WTC11 (cell line): ENCODE data around the gene CRAMP1. TPM values are rescaled to one million over a fixed set of nuclear protein-coding genes. Genes with fewer than 3 reads are reported as not detected.

Experiments used
- ATAC-seq: fragments of 200-7000 bp; cut with Tn5 transposase; 2 replicates; pipeline ENCODE4 v1.10.0; 2021; ENCODE audit warnings: mild to moderate bottlenecking, moderate library complexity
- CTCF ChIA-PET: fragments of 300-600 bp; sonication (Branson Sonifier 250); formaldehyde crosslinking; loops from one replicate; lab custom pipeline; 2021; ENCODE audit warnings: antibody characterized with exemption; lab: Charles Lee
- POLR2A ChIA-PET: fragments of 350-600 bp; sonication (Branson Sonifier 250); formaldehyde crosslinking; loops from one replicate; lab custom pipeline; 2021; ENCODE audit warnings: antibody characterized with exemption; lab: Charles Lee
- DNase-seq: peaks from one replicate; pipeline ENCODE4 v3.0.0; 2021; ENCODE audit warnings: low spot score
- H3K27ac Mint-ChIP-seq: 2 replicates; pipeline ENCODE4 v1.8.0; 2021; ENCODE audit warnings: mixed read lengths
- H3K27me3 Mint-ChIP-seq: 2 replicates; pipeline ENCODE4 v1.8.0; 2021; ENCODE audit warnings: low read depth, mild to moderate bottlenecking, moderate library complexity, mixed read lengths
- H3K36me3 Mint-ChIP-seq: 2 replicates; pipeline ENCODE4 v1.8.0; 2021; ENCODE audit warnings: mixed read lengths
- H3K4me1 Mint-ChIP-seq: 2 replicates; pipeline ENCODE4 v1.8.0; 2022; ENCODE audit warnings: mixed read lengths
- H3K4me3 Mint-ChIP-seq: 2 replicates; pipeline ENCODE4 v1.8.0; 2021; ENCODE audit warnings: mild to moderate bottlenecking, moderate library complexity, mixed read lengths
- H3K9me3 Mint-ChIP-seq: 2 replicates; pipeline ENCODE4 v1.8.0; 2021; ENCODE audit warnings: mixed read lengths
- CBFB ChIP-seq: sonication (generic); formaldehyde crosslinking; IDR thresholded peaks from 2 replicates; pipeline ENCODE4 v1.8.1; 2022; ENCODE audit warnings: mild to moderate bottlenecking, low read depth, missing genetic modification reagents
- FOXP1 ChIP-seq: sonication (generic); formaldehyde crosslinking; IDR thresholded peaks from 2 replicates; pipeline ENCODE4 v1.8.0; 2022; ENCODE audit warnings: missing genetic modification reagents, mild to moderate bottlenecking, moderate library complexity, borderline replicate concordance
- HMGA2 ChIP-seq: fragments of 250-450 bp; sonication (Bioruptor Pico); IDR thresholded peaks from 2 replicates; pipeline ENCODE4 v1.4.0; 2021; ENCODE audit warnings: mild to moderate bottlenecking, moderate library complexity
- IRF2 ChIP-seq: sonication (generic); formaldehyde crosslinking; IDR thresholded peaks from 2 replicates; pipeline ENCODE4 v1.8.0; 2022; ENCODE audit warnings: low read depth, missing genetic modification reagents, borderline replicate concordance
- JAZF1 ChIP-seq: fragments of 250-450 bp; sonication (Bioruptor Pico); IDR thresholded peaks from 2 replicates; pipeline ENCODE4 v1.9.0; 2021; ENCODE audit warnings: moderate library complexity, mild to moderate bottlenecking, inconsistent platforms
- NFYB ChIP-seq: sonication (generic); formaldehyde crosslinking; conservative IDR thresholded peaks from 2 replicates; pipeline ENCODE4 v1.8.0; 2022; ENCODE audit warnings: low read depth, missing genetic modification reagents
- NR1H2 ChIP-seq: sonication (generic); formaldehyde crosslinking; IDR thresholded peaks from 2 replicates; pipeline ENCODE4 v1.9.0; 2021; ENCODE audit warnings: mild to moderate bottlenecking, moderate library complexity, missing genetic modification reagents
- NR2C2 ChIP-seq: sonication (generic); formaldehyde crosslinking; IDR thresholded peaks from 2 replicates; pipeline ENCODE4 v1.8.0; 2022; ENCODE audit warnings: mild to moderate bottlenecking, missing genetic modification reagents
- NR3C1 ChIP-seq: sonication (generic); formaldehyde crosslinking; conservative IDR thresholded peaks from 2 replicates; pipeline ENCODE4 v1.8.1; 2023; ENCODE audit warnings: low read depth, mild to moderate bottlenecking, missing genetic modification reagents
- PREB ChIP-seq: sonication (generic); formaldehyde crosslinking; IDR thresholded peaks from 2 replicates; pipeline ENCODE4 v1.8.1; 2022; ENCODE audit warnings: mild to moderate bottlenecking, missing genetic modification reagents, moderate library complexity, borderline replicate concordance
- RORB ChIP-seq: fragments of 250-450 bp; sonication (Bioruptor Pico); IDR thresholded peaks from 2 replicates; pipeline ENCODE4 v1.9.0; 2021; ENCODE audit warnings: mild to moderate bottlenecking
- SMAD4 ChIP-seq: sonication (generic); formaldehyde crosslinking; IDR thresholded peaks from 2 replicates; pipeline ENCODE4 v1.8.0; 2022; ENCODE audit warnings: mild to moderate bottlenecking, missing genetic modification reagents
- USF2 ChIP-seq: sonication (generic); formaldehyde crosslinking; IDR thresholded peaks from 2 replicates; pipeline ENCODE4 v1.8.1; 2023; ENCODE audit warnings: mild to moderate bottlenecking, missing genetic modification reagents, moderate library complexity
- ZNF281 ChIP-seq: sonication (generic); formaldehyde crosslinking; IDR thresholded peaks from 2 replicates; pipeline ENCODE4 v1.8.0; 2023; ENCODE audit warnings: mild to moderate bottlenecking, missing genetic modification reagents
- ZNF396 ChIP-seq: fragments of 250-450 bp; sonication (Bioruptor Pico); IDR thresholded peaks from 2 replicates; pipeline ENCODE4 v1.8.0; 2021; ENCODE audit warnings: mild to moderate bottlenecking, moderate library complexity, borderline replicate concordance
- ZNF416 ChIP-seq: fragments of 250-450 bp; sonication (Bioruptor Pico); IDR thresholded peaks from 2 replicates; pipeline ENCODE4 v1.9.0; 2021; ENCODE audit warnings: mild to moderate bottlenecking, inconsistent platforms
- ZNF532 ChIP-seq: fragments of 250-450 bp; sonication (Bioruptor Pico); IDR thresholded peaks from 2 replicates; pipeline ENCODE4 v1.9.0; 2021; ENCODE audit warnings: mild to moderate bottlenecking, borderline replicate concordance
- total RNA-seq: library from RNA; stranded (reverse); gene quantifications from 3 replicates; pipeline ENCODE4 v1.2.3, GENCODE V29; 2021

The CRAMP1 gene
- total RNA-seq, 1 experiment from 2014 or later = 27.4 TPM

GRCh38 chr16:1696863-1697262 lies 84.7 kb downstream of the CRAMP1 start:
- no peak overlapping the region for H3K4me3 Mint-ChIP-seq
- POLR2A ChIA-PET = no interaction called here
- DNase-seq = no peak
- H3K36me3 Mint-ChIP-seq = peaks cover 77% of the 10 kb centered on the region
- CTCF ChIA-PET = interaction anchor here (1.3 to 1.8 kb wide), 1 partner anchor 9 kb away, joined by 6 to 8 read pairs; the partner anchor contains the start of gene MAPK8IP3
- H3K9me3 Mint-ChIP-seq = no peaks in the 10 kb centered on the region
- no peaks in the 10 kb centered on the region for H3K4me1 Mint-ChIP-seq
- TF ChIP-seq CBFB (CRISPR knock-in tag) (no peak), FOXP1 (CRISPR knock-in tag) (no peak), ZNF532 (no peak), NR3C1 (no peak), ZNF396 (CRISPR knock-in tag) (no peak), ZNF281 (CRISPR knock-in tag) (no peak)
- ATAC-seq = no peak
- H3K27ac Mint-ChIP-seq = peak overlapping the region; percentile 36; the same call in 1 of the 2 replicates
- no peaks in the 10 kb centered on the region for H3K27me3 Mint-ChIP-seq

GRCh38 chr16:1698680-1699079 lies 86.5 kb downstream of the CRAMP1 start:
- ATAC-seq = no peak
- TF ChIP-seq JAZF1 (CRISPR knock-in tag) = no peak
- no peak for TF ChIP-seq NR2C2 (CRISPR knock-in tag)
- no peak for TF ChIP-seq NR1H2 (CRISPR knock-in tag)
- no peak for TF ChIP-seq PREB (CRISPR knock-in tag)
- TF ChIP-seq RORB = no peak
- no peak for TF ChIP-seq SMAD4 (CRISPR knock-in tag)
- TF ChIP-seq IRF2 (CRISPR knock-in tag) = no peak
- no peak for TF ChIP-seq HMGA2 (CRISPR knock-in tag)
- TF ChIP-seq NFYB (CRISPR knock-in tag) = no peak
- no peak for TF ChIP-seq USF2 (CRISPR knock-in tag)
- TF ChIP-seq ZNF416 = no peak
- TF ChIP-seq, all 79 proteins: peak for 0
- no peak overlapping the region for H3K27ac Mint-ChIP-seq
- no peak for DNase-seq
- H3K4me3 Mint-ChIP-seq = no peak overlapping the region
- ChIA-PET POLR2A (no interaction called here), CTCF (no interaction called here)
- H3K9me3 Mint-ChIP-seq = no peaks in the 10 kb centered on the region
- H3K4me1 Mint-ChIP-seq = no peaks in the 10 kb centered on the region
- peaks cover 74% of the 10 kb centered on the region for H3K36me3 Mint-ChIP-seq
- no peaks in the 10 kb centered on the region for H3K27me3 Mint-ChIP-seq
